ENCODE results near the gene IQCH.

DNA sequence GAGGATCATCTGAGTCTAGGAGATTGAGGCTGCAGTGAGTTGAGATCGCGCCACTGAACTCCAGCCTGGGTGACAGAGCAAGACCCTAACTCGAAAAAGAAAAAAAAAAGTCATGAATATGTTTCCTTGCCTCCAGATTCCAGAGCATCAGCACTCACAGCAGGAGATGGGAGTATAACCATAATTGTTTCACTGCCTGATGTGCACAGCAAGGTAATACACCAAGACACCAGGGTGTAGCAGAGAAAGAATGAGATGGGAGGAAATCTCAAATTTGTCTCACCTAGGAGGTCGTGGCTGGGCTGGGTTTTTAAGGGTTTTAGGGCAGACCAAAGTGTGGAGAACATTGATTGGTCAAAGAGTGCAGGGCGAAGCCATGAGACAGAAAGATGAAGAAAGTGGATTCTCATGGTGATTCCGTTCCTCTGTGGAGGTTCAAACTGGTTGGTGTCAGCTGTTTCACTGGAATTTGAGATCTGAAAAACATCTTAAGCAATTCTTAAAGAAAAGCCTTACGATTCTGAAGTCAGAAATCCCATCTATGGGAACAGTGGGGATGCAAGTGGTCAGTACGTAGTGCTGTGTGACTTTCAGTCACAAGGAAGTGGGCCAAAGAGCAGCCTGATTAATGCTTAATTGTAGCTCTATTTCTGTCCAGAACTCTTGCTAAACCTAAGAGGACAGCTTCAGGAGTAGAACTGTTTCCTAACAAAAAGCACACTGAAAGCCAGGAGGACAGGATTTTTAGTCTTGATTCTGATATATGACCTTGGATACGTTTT, 258.5 kb downstream of the IQCH start:
- TF ChIP-seq GATA2 (IDR thresholded peaks at IDR 0.05; ENCODE audit: low read depth, low read length), result no peak
- no peak for TF ChIP-seq GATA3 (IDR thresholded peaks at IDR 0.05; ENCODE audit: low read depth, low read length)

All from SH-SY5Y (cell line).